ENCODE results near the gene ARHGEF4. TPM values are rescaled to one million over a fixed set of nuclear protein-coding genes. Genes with fewer than 3 reads are reported as not detected.

ARHGEF4 gene
- total and polyA plus RNA-seq, 2 experiments from 2014 or later: 4.6 to 16.6 TPM

DNA sequence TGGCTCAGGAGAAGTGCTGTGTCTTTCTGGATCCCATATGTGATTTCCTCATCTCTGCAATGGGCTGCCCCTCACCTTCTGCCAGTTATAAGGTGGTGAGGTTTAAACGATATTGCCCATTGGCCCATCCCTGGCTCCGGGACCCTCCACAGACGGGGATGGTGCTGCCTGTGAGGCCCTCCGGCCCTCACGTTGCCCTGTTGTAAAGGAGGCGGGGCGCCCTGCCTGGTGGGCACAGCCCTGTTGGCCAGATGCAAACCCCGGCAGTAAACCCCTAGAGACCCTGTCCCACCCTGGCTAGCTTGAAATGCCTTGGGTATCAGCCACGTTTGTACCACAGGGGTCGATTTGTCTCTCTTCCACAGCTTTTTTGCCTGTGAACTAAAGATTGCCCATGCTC lies 7.4 kb downstream of the ARHGEF4 start (continued):
- no peak for TF ChIP-seq ETS1 (IDR thresholded peaks at IDR 0.05)
- TF ChIP-seq EZH2 (IDR thresholded peaks at IDR 0.05; ENCODE audit: low read depth, unreplicated experiment): no peak
- TF ChIP-seq ZNF114 (CRISPR knock-in tag; IDR thresholded peaks at IDR 0.05): no peak
- no peak for TF ChIP-seq EZH2phosphoT487 (IDR thresholded peaks at IDR 0.05; ENCODE audit: unreplicated experiment)
- TF ChIP-seq STAT1 (IDR thresholded peaks at IDR 0.05; ENCODE audit: unreplicated experiment): no peak

GRCh38 chr2:130845505-130846085 lies 8.9 kb downstream of the ARHGEF4 start:
- ATAC-seq (no peak), DNase-seq (ENCODE audit: low spot score) (no peak)
- H3K4me2 ChIP-seq: no peak overlapping the region
- Mint-ChIP-seq H3K4me1 (peaks cover 13% of the 10 kb centered on the region), H3K4me3 (no peak overlapping the region), H3K27ac (no peak overlapping the region), H3K27me3 (ENCODE audit: insufficient read depth, low read depth, poor library complexity) (peaks cover 5% of the 10 kb centered on the region), H3K36me3 (ENCODE audit: low read depth) (no peaks in the 10 kb centered on the region), H3K9me3 (no peaks in the 10 kb centered on the region)
- no peaks in the 10 kb centered on the region for H4K20me1 ChIP-seq (replicated peaks; ENCODE audit: insufficient read depth)
- no peaks in the 10 kb centered on the region for H3K79me2 ChIP-seq (replicated peaks; ENCODE audit: insufficient read depth)
- no peak overlapping the region for H3K4me3 ChIP-seq
- H3K4me1 ChIP-seq (ENCODE audit: insufficient read depth): no peaks in the 10 kb centered on the region
- no peak for TF ChIP-seq JUNB (IDR thresholded peaks at IDR 0.05; ENCODE audit: unreplicated experiment)
- H3K36me3 ChIP-seq (ENCODE audit: insufficient read depth): no peaks in the 10 kb centered on the region
- H2AFZ ChIP-seq: no peak overlapping the region
- no peaks in the 10 kb centered on the region for H3K9me2 ChIP-seq (ENCODE audit: insufficient read depth)
- no peaks in the 10 kb centered on the region for H3K27me3 ChIP-seq (ENCODE audit: insufficient read depth)
- H3F3A ChIP-seq (replicated peaks; ENCODE audit: low read depth): no peaks in the 10 kb centered on the region
- no peak overlapping the region for H3K27ac ChIP-seq (ENCODE audit: low read depth)

GRCh38 chr2:130846233-130846632 lies 9.5 kb downstream of the ARHGEF4 start:
- Histone ChIP-seq H3K36me3 (ENCODE audit: insufficient read depth) (no peaks in the 10 kb centered on the region), H3K4me2 (no peak overlapping the region), H3K4me1 (ENCODE audit: insufficient read depth) (no peaks in the 10 kb centered on the region), H3F3A (replicated peaks; ENCODE audit: low read depth) (no peaks in the 10 kb centered on the region), H3K4me3 (no peak overlapping the region), H4K20me1 (replicated peaks; ENCODE audit: insufficient read depth) (no peaks in the 10 kb centered on the region), H3K79me2 (replicated peaks; ENCODE audit: insufficient read depth) (no peaks in the 10 kb centered on the region), H3K9me2 (ENCODE audit: insufficient read depth) (no peaks in the 10 kb centered on the region), H3K27me3 (ENCODE audit: insufficient read depth) (no peaks in the 10 kb centered on the region), H3K27ac (ENCODE audit: low read depth) (no peak overlapping the region), H2AFZ (no peak overlapping the region)
- Mint-ChIP-seq H3K27ac (no peak overlapping the region), H3K27me3 (ENCODE audit: insufficient read depth, low read depth, poor library complexity) (peaks cover 5% of the 10 kb centered on the region), H3K36me3 (ENCODE audit: low read depth) (no peaks in the 10 kb centered on the region), H3K4me1 (peaks cover 13% of the 10 kb centered on the region), H3K9me3 (no peaks in the 10 kb centered on the region), H3K4me3 (no peak overlapping the region)
- DNase-seq (ENCODE audit: low spot score) (no peak), ATAC-seq (no peak)
- TF ChIP-seq EZH2 (IDR thresholded peaks at IDR 0.05; ENCODE audit: low read depth, unreplicated experiment): no peak

DNA sequence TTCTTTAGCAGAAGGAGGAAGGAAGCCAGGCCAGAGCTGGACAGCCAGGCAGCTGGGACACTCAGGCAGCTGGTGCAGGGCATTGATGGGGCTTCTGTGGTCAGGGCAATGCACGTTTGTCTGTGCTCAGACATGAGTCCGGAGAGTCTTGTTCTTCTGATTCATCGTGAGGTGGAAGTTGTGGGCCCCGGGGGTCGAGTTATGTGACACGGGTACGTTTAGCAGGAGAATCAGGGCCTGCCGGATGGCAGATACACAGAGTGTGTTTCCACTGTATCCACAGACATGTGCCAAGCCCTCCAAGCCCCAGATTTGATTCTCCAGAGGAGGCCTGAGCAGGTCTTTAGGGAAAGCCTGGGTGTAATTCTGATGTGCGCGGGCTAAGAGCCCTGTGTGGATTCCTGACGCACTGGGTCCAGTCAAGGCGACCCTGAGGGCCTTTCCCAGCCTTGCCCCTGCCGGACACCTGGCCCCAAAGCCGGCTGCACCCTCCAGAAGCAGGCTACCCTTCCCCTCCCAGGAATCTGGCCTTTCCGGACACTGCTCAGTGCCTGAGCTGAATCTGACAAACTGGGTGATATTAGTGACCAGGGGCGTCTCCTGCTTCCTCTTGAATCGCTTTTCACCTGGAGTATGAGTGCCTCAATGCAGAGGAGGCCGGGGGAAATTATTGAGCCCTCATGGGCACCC lies 10.1 kb downstream of the ARHGEF4 start:
- Histone ChIP-seq H3K4me1 (ENCODE audit: insufficient read depth) (no peaks in the 10 kb centered on the region), H3F3A (replicated peaks; ENCODE audit: low read depth) (no peaks in the 10 kb centered on the region), H2AFZ (no peak overlapping the region), H3K4me2 (no peak overlapping the region), H3K27ac (ENCODE audit: low read depth) (no peak overlapping the region), H3K27me3 (ENCODE audit: insufficient read depth) (no peaks in the 10 kb centered on the region), H3K4me3 (no peak overlapping the region), H3K36me3 (ENCODE audit: insufficient read depth) (no peaks in the 10 kb centered on the region), H3K9me2 (ENCODE audit: insufficient read depth) (no peaks in the 10 kb centered on the region), H4K20me1 (replicated peaks; ENCODE audit: insufficient read depth) (no peaks in the 10 kb centered on the region), H3K79me2 (replicated peaks; ENCODE audit: insufficient read depth) (no peaks in the 10 kb centered on the region)
- Mint-ChIP-seq H3K4me3 (no peak overlapping the region), H3K27me3 (ENCODE audit: insufficient read depth, low read depth, poor library complexity) (peaks cover 5% of the 10 kb centered on the region), H3K9me3 (no peaks in the 10 kb centered on the region), H3K27ac (no peak overlapping the region), H3K4me1 (peaks cover 13% of the 10 kb centered on the region), H3K36me3 (ENCODE audit: low read depth) (no peaks in the 10 kb centered on the region)
- ATAC-seq (no peak), DNase-seq (ENCODE audit: low spot score) (no peak)
- TF ChIP-seq NANOG (IDR thresholded peaks at IDR 0.05; ENCODE audit: borderline replicate concordance) (no peak), CREB1 (CRISPR knock-in tag; IDR thresholded peaks at IDR 0.05; ENCODE audit: low read depth) (no peak), EZH2phosphoT487 (IDR thresholded peaks at IDR 0.05; ENCODE audit: unreplicated experiment) (no peak), REST (IDR thresholded peaks at IDR 0.05; ENCODE audit: unreplicated experiment) (no peak)

Data from GM23338 (cell line).